Ascending aorta (tissue), 2 donors: ENCODE data around the gene GLS. TPM values are rescaled to one million over a fixed set of nuclear protein-coding genes. Genes with fewer than 3 reads are reported as not detected.
A peak's percentile ranks its signal among the peaks of the same experiment; 100 is the strongest.

Experiments used
- DNase-seq, 2 donors: peaks; one replicate each; pipeline ENCODE4 v3.0.0-alpha.2; 2019; ENCODE audit warnings: low spot score in 2 of 2
- H3K27ac ChIP-seq, 2 donors: fragments of 200-600 bp; sonication (generic); one replicate each; pipeline ENCODE4 v1.5.1; 2016 to 2017; ENCODE audit warnings: mild to moderate bottlenecking in 1 of 2
- H3K27me3 ChIP-seq: fragments of 200-600 bp; sonication (generic); one replicate; pipeline ENCODE4 v1.5.1; 2017
- H3K36me3 ChIP-seq, 2 donors: fragments of 200-600 bp; sonication (generic); one replicate each; pipeline ENCODE4 v1.5.1; 2016
- H3K4me1 ChIP-seq, 2 donors: fragments of 200-600 bp; sonication (generic); one replicate each; pipeline ENCODE4 v1.5.1; 2016 to 2017; ENCODE audit warnings: mild to moderate bottlenecking in 1 of 2
- H3K4me3 ChIP-seq, 2 donors: fragments of 200-600 bp; sonication (generic); one replicate each; pipeline ENCODE4 v1.5.1; 2016 to 2017; ENCODE audit warnings: mild to moderate bottlenecking in 1 of 2
- H3K9me3 ChIP-seq, 2 donors: fragments of 200-600 bp; sonication (generic); one replicate each; pipeline ENCODE4 v1.5.1; 2016
- CTCF ChIP-seq, 3 experiments: fragments of 200-600 bp in 2 of 3; fragments of 450-650 bp in 1 of 3; sonication (generic) in 2 of 3; IDR thresholded peaks; one replicate each; pipeline ENCODE4 v1.5.1; 2016 to 2019; ENCODE audit warnings: antibody characterized with exemption in 3 of 3, mild to moderate bottlenecking in 1 of 3, moderate library complexity in 1 of 3
- intact Hi-C: fragments of 100-400 bp; cut with DNase I; formaldehyde crosslinking; loops from one replicate; pipeline ENCODE4 v1.15.1; 2023
- total RNA-seq: library from RNA; depleted of rRNA; stranded (reverse); fragments of >200 nt; gene quantifications from one replicate; pipeline ENCODE4 v1.1.0, GENCODE V29; 2016

Gene GLS
- total RNA-seq, 1 donor from 2014 or later = 132 TPM

DNA sequence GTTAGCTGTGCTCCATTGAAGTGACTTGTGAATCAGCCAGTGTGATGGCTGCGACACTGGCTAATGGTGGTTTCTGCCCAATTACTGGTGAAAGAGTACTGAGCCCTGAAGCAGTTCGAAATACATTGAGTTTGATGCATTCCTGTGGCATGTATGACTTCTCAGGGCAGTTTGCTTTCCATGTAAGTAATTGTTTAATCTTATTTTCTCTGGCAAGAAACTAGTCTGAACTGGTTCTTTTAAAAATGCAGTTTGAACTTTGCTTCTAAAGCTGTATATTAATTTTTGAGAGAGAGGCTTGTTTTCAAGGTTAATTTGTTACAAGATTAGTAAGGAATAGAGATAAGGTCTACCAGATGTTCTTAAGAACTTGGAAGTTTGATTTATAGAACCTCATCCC is 46.7 kb downstream of the GLS start:
- no peak overlapping the region for H3K4me3 ChIP-seq
- peaks cover 0 to 5% of the 10 kb centered on the region in 2 donors for H3K4me1 ChIP-seq
- no peaks in the 10 kb centered on the region for H3K9me3 ChIP-seq
- H3K27ac ChIP-seq = peak overlapping the region; percentile 15 to 47
- TF ChIP-seq CTCF (IDR thresholded peaks at IDR 0.05) = no peak
- H3K36me3 ChIP-seq = peaks cover 37 to 63% of the 10 kb centered on the region in 2 donors
- no peak for DNase-seq
- intact Hi-C loops = no loop called here
- no peaks in the 10 kb centered on the region for H3K27me3 ChIP-seq

GRCh38 chr2:190929919-190930318 is 49.3 kb downstream of the GLS start:
- Histone ChIP-seq H3K4me3 (no peak overlapping the region), H3K36me3 (peaks cover 27 to 52% of the 10 kb centered on the region in 2 donors), H3K27ac (no peak overlapping the region), H3K4me1 (no peaks in the 10 kb centered on the region), H3K9me3 (no peaks in the 10 kb centered on the region), H3K27me3 (no peaks in the 10 kb centered on the region)
- TF ChIP-seq CTCF (IDR thresholded peaks at IDR 0.05) = no peak
- intact Hi-C loops = loop anchor here (5.0 kb wide), 1 partner anchor 33 kb away; no protein-coding TSS in a partner anchor
- no peak for DNase-seq

DNA sequence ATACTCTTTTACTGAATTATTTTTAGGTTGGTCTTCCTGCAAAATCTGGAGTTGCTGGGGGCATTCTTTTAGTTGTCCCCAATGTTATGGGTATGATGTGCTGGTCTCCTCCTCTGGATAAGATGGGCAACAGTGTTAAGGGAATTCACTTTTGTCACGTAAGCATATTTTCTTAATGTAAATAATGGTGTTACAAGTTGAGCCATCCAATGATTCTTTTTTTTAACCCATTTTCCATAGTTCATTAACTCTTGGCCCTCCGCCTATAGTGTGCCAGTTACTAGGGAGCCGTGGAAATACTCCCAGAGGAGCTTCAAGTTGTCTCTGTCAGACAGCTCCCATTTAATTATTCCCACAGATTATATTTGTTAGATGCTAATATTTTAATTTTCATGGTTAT is 49.8 kb downstream of the GLS start:
- no peaks in the 10 kb centered on the region for H3K9me3 ChIP-seq
- no peak overlapping the region for H3K4me3 ChIP-seq
- no peak overlapping the region for H3K27ac ChIP-seq
- no peak for DNase-seq
- no peaks in the 10 kb centered on the region for H3K4me1 ChIP-seq
- H3K36me3 ChIP-seq = peaks cover 27 to 47% of the 10 kb centered on the region in 2 donors
- intact Hi-C loops = loop anchor here (5.0 kb wide), 1 partner anchor 33 kb away; no protein-coding TSS in a partner anchor
- no peak for TF ChIP-seq CTCF (IDR thresholded peaks at IDR 0.05)
- no peaks in the 10 kb centered on the region for H3K27me3 ChIP-seq

DNA sequence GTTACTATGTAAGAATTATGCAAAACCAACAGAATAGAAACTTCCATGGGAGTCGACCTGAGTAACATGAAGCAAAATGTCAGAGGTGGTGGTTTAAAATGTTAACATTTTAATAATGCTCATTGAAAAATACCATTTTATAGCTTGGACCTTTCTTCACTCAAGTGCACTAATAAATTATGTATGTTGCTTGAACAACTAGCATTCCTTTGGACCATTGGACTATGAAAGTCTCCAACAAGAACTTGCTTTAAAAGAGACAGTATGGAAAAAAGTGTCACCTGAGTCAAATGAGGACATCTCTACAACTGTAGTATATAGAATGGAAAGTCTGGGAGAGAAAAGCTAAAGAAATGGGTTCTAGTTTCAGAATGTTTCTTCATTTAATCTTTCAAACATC is 51.9 kb downstream of the GLS start:
- no peak for TF ChIP-seq CTCF (IDR thresholded peaks at IDR 0.05)
- no peaks in the 10 kb centered on the region for H3K27me3 ChIP-seq
- H3K9me3 ChIP-seq = no peaks in the 10 kb centered on the region
- H3K4me1 ChIP-seq = peaks cover 0 to 3% of the 10 kb centered on the region in 2 donors
- no peak overlapping the region for H3K4me3 ChIP-seq
- no peak for DNase-seq
- intact Hi-C loops = loop anchor here (5.0 kb wide), 1 partner anchor 35 kb away; no protein-coding TSS in a partner anchor
- H3K27ac ChIP-seq = no peak overlapping the region
- peaks cover 27 to 42% of the 10 kb centered on the region in 2 donors for H3K36me3 ChIP-seq

- intact Hi-C loops = loop anchor here (5.0 kb wide), 1 partner anchor 36 kb away; no protein-coding TSS in a partner anchor
- DNase-seq = no peak
- no peaks in the 10 kb centered on the region for H3K9me3 ChIP-seq
- no peak overlapping the region for H3K27ac ChIP-seq
- TF ChIP-seq CTCF (IDR thresholded peaks at IDR 0.05) = no peak
- H3K4me1 ChIP-seq = peaks cover 0 to 9% of the 10 kb centered on the region in 2 donors
- H3K36me3 ChIP-seq = peaks cover 25 to 42% of the 10 kb centered on the region in 2 donors
- H3K4me3 ChIP-seq = no peak overlapping the region
- H3K27me3 ChIP-seq = no peaks in the 10 kb centered on the region
Observed at GRCh38 chr2:190933361-190933760, 52.7 kb downstream of the GLS start.

GRCh38 chr2:190935054-190935453 is 54.4 kb downstream of the GLS start:
- Histone ChIP-seq H3K36me3 (peaks cover 11 to 26% of the 10 kb centered on the region in 2 donors), H3K4me3 (no peak overlapping the region), H3K9me3 (no peaks in the 10 kb centered on the region), H3K27me3 (no peaks in the 10 kb centered on the region), H3K4me1 (peaks cover 6 to 23% of the 10 kb centered on the region in 2 donors), H3K27ac (no peak overlapping the region)
- no peak for TF ChIP-seq CTCF (IDR thresholded peaks at IDR 0.05)
- no peak for DNase-seq
- intact Hi-C loops = no loop called here
